Fibroblast of peridontal ligament (primary cell): ENCODE results near the gene TSFM.

ENCODE experiments used
- DNase-seq: peaks from one replicate; pipeline ENCODE4 v3.0.0-alpha.2; 2010; ENCODE audit errors: extremely low read depth

Gene TSFM

GRCh38 chr12:57834086-57834876 is 51.7 kb downstream of the TSFM start:
- DNase-seq, result no peak

DNA sequence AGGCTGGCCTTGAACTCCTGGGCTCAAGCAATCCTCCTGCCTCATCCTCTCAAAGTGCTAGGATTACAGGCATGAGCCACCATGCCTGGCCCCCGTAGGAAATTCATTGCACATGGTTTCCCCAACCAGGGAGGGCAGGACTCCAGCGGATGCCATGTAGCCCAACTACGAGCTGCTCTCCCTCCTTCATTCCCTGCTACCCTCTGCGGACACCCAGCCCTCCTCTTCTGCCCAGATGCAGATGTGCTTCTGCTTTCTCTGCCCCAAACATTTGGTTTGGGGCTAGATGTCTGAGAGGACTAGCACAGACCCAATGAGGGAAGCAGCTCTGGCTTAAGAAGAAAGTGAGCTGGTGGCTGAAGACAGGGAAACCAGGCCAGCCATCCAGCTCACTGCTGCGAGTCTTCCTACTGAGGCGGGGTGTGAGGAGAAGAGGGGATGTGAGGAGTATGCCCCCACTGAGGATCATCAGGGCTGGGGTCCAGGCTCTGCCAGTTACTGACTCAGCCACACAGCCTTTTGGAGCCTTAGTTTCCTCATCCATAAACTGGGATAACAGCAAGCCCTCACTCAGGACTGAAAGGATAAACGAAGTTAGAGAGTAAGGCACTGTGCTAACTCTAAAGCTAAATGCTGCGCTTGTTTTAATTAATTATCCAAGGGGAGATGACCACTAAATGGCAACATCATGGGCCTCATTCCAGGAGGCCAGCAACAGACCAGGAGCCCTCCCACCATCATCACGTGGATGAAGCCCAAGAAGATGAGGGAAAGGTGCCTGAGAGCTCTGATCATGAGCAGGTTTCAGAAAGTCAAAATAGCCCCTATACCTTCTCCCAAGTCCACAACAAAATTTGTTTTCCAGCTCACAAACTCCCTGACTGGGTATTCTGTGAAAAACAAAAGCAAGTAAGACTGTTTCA is 53.0 kb downstream of the TSFM start:
- peak; percentile 29 for DNase-seq

DNA sequence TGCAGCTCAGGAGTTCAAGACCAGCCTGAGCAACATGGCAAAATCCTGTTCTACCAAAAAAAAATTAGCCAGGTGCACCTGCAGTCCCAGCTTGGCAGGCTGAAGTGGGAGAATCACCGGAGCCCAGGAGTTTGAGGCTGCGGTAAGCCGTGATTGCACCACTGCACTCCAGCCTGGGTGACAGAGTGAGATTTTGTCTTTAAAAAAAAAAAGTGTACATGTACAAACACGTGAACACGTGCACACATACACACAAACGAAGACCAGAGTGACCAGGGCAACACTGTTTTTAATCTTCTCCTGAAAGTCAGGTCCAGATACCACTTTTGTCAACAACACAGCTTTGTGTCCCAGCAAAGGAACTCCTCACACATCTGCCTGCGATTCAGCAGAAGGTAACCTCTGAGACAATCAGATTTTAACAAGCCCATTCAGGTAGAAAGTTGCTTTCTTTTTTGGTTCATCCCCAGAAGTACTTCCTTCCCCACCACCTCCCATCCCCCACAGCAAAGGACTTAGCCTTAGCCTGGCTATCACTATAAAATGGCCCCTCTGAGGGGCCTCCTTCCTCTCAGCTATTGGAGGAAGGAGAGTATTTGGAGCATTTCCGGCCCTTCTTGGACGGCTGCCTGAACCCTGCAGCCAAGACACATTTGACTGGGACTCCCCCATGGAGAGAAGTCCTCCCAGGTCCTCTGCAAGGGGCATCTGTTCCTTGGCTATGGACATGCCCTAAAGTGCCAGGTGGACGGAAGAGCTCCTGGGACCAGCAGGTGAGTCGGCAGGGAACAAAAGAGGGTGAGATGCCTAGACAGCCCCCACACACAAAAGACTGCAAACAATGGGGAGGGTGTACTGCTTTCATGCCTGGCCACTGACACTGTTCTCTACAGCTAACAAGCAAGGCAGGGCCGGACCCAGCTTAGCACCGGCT is 54.1 kb downstream of the TSFM start:
- peak; percentile 69 for DNase-seq

- DNase-seq, result peak; percentile 70
Observed at GRCh38 chr12:57837864-57838562, 55.4 kb downstream of the TSFM start.

- DNase-seq, result no peak
Observed at GRCh38 chr12:57838594-57839302, 56.2 kb downstream of the TSFM start.

GRCh38 chr12:57839996-57840395 is 57.4 kb downstream of the TSFM start:
- DNase-seq, result no peak

GRCh38 chr12:57840726-57841125 is 58.1 kb downstream of the TSFM start:
- DNase-seq, result peak; percentile 40

DNA sequence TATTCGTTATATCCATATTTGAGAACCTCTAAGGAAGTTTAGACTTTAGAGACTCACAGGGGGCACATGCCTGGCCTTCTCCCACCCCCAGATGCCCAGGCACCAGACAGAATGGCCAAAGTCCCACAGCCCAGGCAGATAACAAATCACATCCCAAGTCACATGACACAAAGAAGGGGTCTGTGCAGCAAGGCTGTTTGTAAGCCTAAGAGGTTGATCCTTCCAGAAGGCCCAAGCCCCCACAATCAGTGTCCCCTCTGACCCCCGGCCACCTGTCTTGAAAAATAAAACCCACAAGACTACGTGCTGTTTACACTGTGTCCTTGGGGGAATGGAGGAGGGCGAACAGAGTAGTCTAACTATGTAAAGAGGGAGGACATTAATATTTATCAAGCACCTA is 58.9 kb downstream of the TSFM start:
- no peak for DNase-seq

- DNase-seq, result no peak
Observed at GRCh38 chr12:57842342-57843294, 60.0 kb downstream of the TSFM start.

DNA sequence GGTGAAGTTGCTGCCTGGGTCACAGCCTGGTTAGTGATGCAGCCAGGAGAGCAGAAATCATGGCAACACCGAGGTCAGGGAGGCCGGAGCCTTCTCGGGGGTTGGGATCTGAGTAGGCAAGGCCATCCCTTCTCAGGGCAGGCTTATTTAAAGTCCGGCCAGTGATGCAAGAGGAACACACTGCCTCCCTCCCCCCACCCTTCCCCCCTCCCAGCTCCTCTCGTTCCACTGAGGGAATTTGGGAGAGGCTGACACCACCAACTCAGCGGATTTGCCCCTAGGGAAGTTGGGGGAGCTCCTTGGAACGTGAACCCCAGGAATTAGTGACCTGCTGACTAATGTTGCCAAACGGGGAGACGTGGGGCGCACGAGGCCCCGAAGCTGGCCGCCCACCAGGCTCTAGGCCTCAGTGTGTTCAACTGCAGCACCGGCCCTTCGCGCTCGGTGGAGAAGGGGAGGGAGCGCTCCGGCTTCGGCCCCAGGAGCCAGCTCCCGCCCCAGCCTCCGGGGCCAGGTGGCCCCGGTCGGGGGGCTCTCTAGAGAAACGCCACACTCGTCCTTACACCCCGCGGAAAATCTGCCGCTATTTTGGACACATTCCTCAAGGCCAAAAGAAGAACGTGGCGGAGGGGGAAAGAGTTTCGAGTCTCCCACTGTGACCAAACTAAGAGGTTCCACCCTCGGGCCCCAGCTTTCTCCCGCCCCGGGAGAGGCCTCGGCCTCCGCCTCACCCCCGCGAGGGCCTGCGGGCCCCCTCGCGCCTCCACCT is 62.3 kb downstream of the TSFM start:
- peak; percentile 92 for DNase-seq

- DNase-seq, result peak; percentile 36
Observed at GRCh38 chr12:57845478-57846284, 63.1 kb downstream of the TSFM start.

GRCh38 chr12:57846285-57846576 is 63.6 kb downstream of the TSFM start:
- DNase-seq, result no peak

DNA sequence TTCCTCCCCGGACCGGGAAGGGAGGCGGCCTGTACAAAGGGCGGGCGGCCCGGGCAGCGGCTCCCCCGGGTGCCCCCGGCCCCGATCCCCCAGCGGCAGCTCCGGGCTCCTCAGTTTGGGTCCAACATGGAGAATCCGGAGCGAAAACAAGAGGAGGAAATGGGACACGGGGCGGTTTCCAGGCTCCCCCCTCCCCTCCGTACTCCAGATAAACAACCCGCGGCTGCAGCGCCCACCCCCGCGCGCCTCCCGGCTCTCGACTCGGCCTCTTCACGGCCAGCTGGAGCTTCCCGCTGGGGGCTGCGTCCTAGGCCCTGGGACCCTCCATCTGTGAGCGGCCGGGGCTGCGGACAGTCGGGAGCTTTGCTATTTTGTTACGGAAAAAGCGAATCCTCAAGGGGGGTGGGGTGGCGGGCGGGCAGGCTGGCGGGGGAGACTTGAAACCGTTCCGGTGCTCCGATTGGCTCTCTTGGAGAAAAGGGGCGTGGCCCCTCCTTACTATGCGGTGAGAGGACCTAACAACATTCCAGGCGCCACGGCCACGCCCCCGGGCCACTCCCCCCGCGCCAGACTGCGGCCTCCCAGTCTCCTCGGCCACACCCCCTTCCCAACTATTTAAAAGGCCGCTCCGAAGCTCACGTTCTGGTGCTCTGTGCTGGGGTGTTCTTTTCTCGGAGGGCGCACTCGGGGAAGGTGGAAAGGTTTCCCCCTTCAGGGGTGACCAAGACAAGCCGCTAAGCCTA is 64.2 kb downstream of the TSFM start, which contains the start of gene CTDSP2:
Gene CTDSP2, minus strand, starts transcription at position 153 of the 743 bp plus-strand sequence. CDS start 294 bp downstream, outside the sequence.
- peak; percentile 98 for DNase-seq
